ENCODE data around the gene CPE.
"Not testable (repeated sequence)": the region's sequence is repeated elsewhere in the genome, so short reads cannot be mapped to it uniquely, and the experiment has no call there.

The CPE gene

DNA sequence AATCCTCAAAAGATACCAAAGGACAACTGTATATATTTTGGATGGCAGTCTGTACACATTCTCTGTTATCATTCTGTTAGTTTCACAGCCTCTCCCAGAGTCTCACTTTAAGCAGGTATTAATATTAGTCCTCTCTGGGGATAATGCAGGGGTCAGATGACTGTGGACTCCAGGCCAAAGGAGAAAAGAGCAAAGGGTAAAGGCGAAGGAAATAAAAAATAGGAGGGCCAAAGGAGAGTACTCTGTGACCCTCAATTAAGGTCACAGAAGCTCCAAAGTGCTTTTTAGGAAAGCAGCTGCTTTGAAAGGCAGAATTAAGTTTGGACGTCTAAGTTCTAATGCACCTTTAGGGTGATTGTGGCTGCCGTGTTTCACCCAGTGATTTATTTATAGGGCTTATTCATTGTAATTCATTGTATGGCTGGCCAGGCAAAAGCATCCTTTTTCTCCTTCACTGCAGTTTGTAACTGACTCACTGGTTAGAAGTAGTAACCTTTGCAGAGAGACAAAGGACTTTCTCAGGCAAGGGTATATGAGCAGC lies 43.6 kb upstream of the CPE start:
- peaks cover 12% of the 10 kb centered on the region for H4K20me1 ChIP-seq (ENCODE audit: insufficient read depth, low read length)
- no peak overlapping the region for H3K4me2 ChIP-seq (ENCODE audit: low read length)
- no peak overlapping the region for H3K4me3 ChIP-seq (ENCODE audit: low read depth, low read length, poor library complexity, severe bottlenecking)
- H3K9me2 ChIP-seq (ENCODE audit: low read depth, low read length), result no peaks in the 10 kb centered on the region
- H2AFZ ChIP-seq (ENCODE audit: low read length), result no peak overlapping the region
- no peak overlapping the region for H3K9ac ChIP-seq (ENCODE audit: low read length)
- H3K79me2 ChIP-seq (ENCODE audit: insufficient read depth, low read length), result peaks cover 64% of the 10 kb centered on the region
- H3K27me3 ChIP-seq (ENCODE audit: insufficient read depth, low read length), result no peaks in the 10 kb centered on the region
- TF ChIP-seq EZH2 (IDR thresholded peaks at IDR 0.05; ENCODE audit: borderline replicate concordance, low read length), result no peak
- TF ChIP-seq, protein P1, sequence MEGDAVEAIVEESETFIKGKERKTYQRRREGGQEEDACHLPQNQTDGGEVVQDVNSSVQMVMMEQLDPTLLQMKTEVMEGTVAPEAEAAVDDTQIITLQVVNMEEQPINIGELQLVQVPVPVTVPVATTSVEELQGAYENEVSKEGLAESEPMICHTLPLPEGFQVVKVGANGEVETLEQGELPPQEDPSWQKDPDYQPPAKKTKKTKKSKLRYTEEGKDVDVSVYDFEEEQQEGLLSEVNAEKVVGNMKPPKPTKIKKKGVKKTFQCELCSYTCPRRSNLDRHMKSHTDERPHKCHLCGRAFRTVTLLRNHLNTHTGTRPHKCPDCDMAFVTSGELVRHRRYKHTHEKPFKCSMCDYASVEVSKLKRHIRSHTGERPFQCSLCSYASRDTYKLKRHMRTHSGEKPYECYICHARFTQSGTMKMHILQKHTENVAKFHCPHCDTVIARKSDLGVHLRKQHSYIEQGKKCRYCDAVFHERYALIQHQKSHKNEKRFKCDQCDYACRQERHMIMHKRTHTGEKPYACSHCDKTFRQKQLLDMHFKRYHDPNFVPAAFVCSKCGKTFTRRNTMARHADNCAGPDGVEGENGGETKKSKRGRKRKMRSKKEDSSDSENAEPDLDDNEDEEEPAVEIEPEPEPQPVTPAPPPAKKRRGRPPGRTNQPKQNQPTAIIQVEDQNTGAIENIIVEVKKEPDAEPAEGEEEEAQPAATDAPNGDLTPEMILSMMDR (IDR thresholded peaks at IDR 0.05; ENCODE audit: low read length), result no peak
- no peak overlapping the region for H3K27ac ChIP-seq (ENCODE audit: low read depth, low read length, poor library complexity, severe bottlenecking)
- no peaks in the 10 kb centered on the region for H3K9me3 ChIP-seq (ENCODE audit: low read length)
- H3F3A ChIP-seq (ENCODE audit: insufficient read depth, low read length), result no peaks in the 10 kb centered on the region; the same call in 1 of the 2 replicates
- H3K36me3 ChIP-seq (ENCODE audit: insufficient read depth, low read length), result peaks cover 99% of the 10 kb centered on the region
- peaks cover 46% of the 10 kb centered on the region for H3K4me1 ChIP-seq (ENCODE audit: insufficient read depth, low read length, severe bottlenecking)

- Histone ChIP-seq H4K20me1 (ENCODE audit: insufficient read depth, low read length) (peaks cover 10% of the 10 kb centered on the region; the same call in 1 of the 2 replicates), H3K79me2 (ENCODE audit: insufficient read depth, low read length) (peaks cover 49% of the 10 kb centered on the region), H3K9me2 (ENCODE audit: low read depth, low read length) (no peaks in the 10 kb centered on the region), H3K36me3 (ENCODE audit: insufficient read depth, low read length) (peaks cover 98% of the 10 kb centered on the region), H3K4me2 (ENCODE audit: low read length) (no peak overlapping the region), H3K9ac (ENCODE audit: low read length) (no peak overlapping the region), H2AFZ (ENCODE audit: low read length) (no peak overlapping the region), H3K9me3 (ENCODE audit: low read length) (no peaks in the 10 kb centered on the region), H3K4me1 (ENCODE audit: insufficient read depth, low read length, severe bottlenecking) (peaks cover 31% of the 10 kb centered on the region), H3F3A (ENCODE audit: insufficient read depth, low read length) (no peaks in the 10 kb centered on the region; the same call in 1 of the 2 replicates), H3K27me3 (ENCODE audit: insufficient read depth, low read length) (no peaks in the 10 kb centered on the region), H3K4me3 (ENCODE audit: low read depth, low read length, poor library complexity, severe bottlenecking) (no peak overlapping the region), H3K27ac (ENCODE audit: low read depth, low read length, poor library complexity, severe bottlenecking) (no peak overlapping the region)
- TF ChIP-seq EZH2 (IDR thresholded peaks at IDR 0.05; ENCODE audit: borderline replicate concordance, low read length), result no peak
- TF ChIP-seq, protein P1 (IDR thresholded peaks at IDR 0.05; ENCODE audit: low read length), result no peak
Measured at GRCh38 chr4:165336743-165337142, 42.1 kb upstream of the CPE start.

GRCh38 chr4:165342340-165342739 lies 36.5 kb upstream of the CPE start:
- H3F3A ChIP-seq (ENCODE audit: insufficient read depth, low read length); H3K27ac ChIP-seq (ENCODE audit: low read depth, low read length, poor library complexity, severe bottlenecking): not testable (repeated sequence)

More at GRCh38 chr4:165342340-165342739, 36.5 kb upstream of the CPE start:
- not testable (repeated sequence) for H3K27me3 ChIP-seq (ENCODE audit: insufficient read depth, low read length); H3K4me2 ChIP-seq (ENCODE audit: low read length); H4K20me1 ChIP-seq (ENCODE audit: insufficient read depth, low read length); H3K9me3 ChIP-seq (ENCODE audit: low read length); H3K4me3 ChIP-seq (ENCODE audit: low read depth, low read length, poor library complexity, severe bottlenecking); H3K4me1 ChIP-seq (ENCODE audit: insufficient read depth, low read length, severe bottlenecking); H3K79me2 ChIP-seq (ENCODE audit: insufficient read depth, low read length); H3K9ac ChIP-seq (ENCODE audit: low read length); H3K9me2 ChIP-seq (ENCODE audit: low read depth, low read length); H2AFZ ChIP-seq (ENCODE audit: low read length)
- peaks cover 66% of the 10 kb centered on the region for H3K36me3 ChIP-seq (ENCODE audit: insufficient read depth, low read length)

Measured in OCI-LY1 (cell line).